A549 (cell line): Measurements from ENCODE around the gene FOLR1. TPM values are rescaled to one million over a fixed set of nuclear protein-coding genes. Genes with fewer than 3 reads are reported as not detected.

ENCODE experiments used
- ATAC-seq, 2 experiments: fragments of 200-7000 bp in 1 of 2; fragments of >200 bp in 1 of 2; cut with Nextera tagmentation in 1 of 2; cut with Tn5 transposase in 1 of 2; 3 replicates each; pipeline versions ENCODE4 v1.8.0 to v1.9.1; 2018 to 2020; ENCODE audit warnings: mild to moderate bottlenecking in 1 of 2, moderate library complexity in 1 of 2
- CTCF ChIA-PET: fragments of 300-600 bp; sonication (Branson Sonifier 250); formaldehyde crosslinking; extraction: SDS; loops from one replicate; lab custom pipeline; 2021; ENCODE audit warnings: antibody characterized with exemption, inconsistent platforms; lab: Yijun Ruan, JAX
- POLR2A ChIA-PET: fragments of 350-600 bp; formaldehyde crosslinking; extraction: SDS; loops from one replicate; lab custom pipeline; 2021; ENCODE audit warnings: antibody characterized with exemption, inconsistent platforms; lab: Yijun Ruan, JAX
- DNase-seq, 2 experiments: peaks; one replicate each; pipeline versions ENCODE4 v3.0.0 to v3.0.0-alpha.2; 2011 to 2016; ENCODE audit warnings: low read depth in 1 of 2, low spot score in 1 of 2
- FAIRE-seq: peaks from 2 replicates; lab custom pipeline; 2011; peaks lifted over from hg19 to GRCh38; lab: Jason Lieb, UNC
- H3K27ac ChIP-seq, 2 experiments: fragments of >200 bp; sonication (Bioruptor Twin); formaldehyde crosslinking; 3 replicates each; pipeline ENCODE4 v1.5.1; 2016 to 2017
- H3K4me1 ChIP-seq: fragments of >200 bp; sonication (Bioruptor Twin); formaldehyde crosslinking; 3 replicates; pipeline ENCODE4 v1.6.1; 2016
- H3K4me2 ChIP-seq: fragments of >200 bp; sonication (Bioruptor Twin); formaldehyde crosslinking; 3 replicates; pipeline ENCODE4 v1.6.1; 2016
- H3K4me3 ChIP-seq: fragments of >200 bp; sonication (Bioruptor Twin); formaldehyde crosslinking; 3 replicates; pipeline ENCODE4 v1.5.1; 2016
- H3K9me3 ChIP-seq: fragments of >200 bp; sonication (Bioruptor Twin); formaldehyde crosslinking; 3 replicates; pipeline ENCODE4 v1.6.1; 2016
- BHLHE40 ChIP-seq: IDR thresholded peaks from 2 replicates; pipeline ENCODE4 v1.6.1; 2012; ENCODE audit warnings: low read depth, low read length, inconsistent platforms
- CEBPB ChIP-seq, 2 experiments: fragments of >200 bp in 1 of 2; sonication (Bioruptor Twin) in 1 of 2; formaldehyde crosslinking in 1 of 2; IDR thresholded peaks; 2 replicates each; pipeline ENCODE4 v1.6.1; 2012 to 2016
- CHD4 ChIP-seq: fragments of 200-600 bp; sonication (generic); IDR thresholded peaks from 2 replicates; pipeline ENCODE4 v1.6.1; 2016; ENCODE audit warnings: antibody characterized with exemption, mild to moderate bottlenecking, borderline replicate concordance
- EHMT2 ChIP-seq: fragments of 200-600 bp; sonication (generic); IDR thresholded peaks from 2 replicates; pipeline ENCODE4 v1.6.1; 2016; ENCODE audit warnings: antibody characterized with exemption, low read depth, mild to moderate bottlenecking, moderate library complexity
- EP300 ChIP-seq, 2 experiments: fragments of >200 bp; sonication (Bioruptor Twin); formaldehyde crosslinking; IDR thresholded peaks; 2 replicates in 1 of 2; 3 replicates in 1 of 2; pipeline ENCODE4 v1.6.1; 2016 to 2017
- FOSL2 ChIP-seq, 2 experiments: fragments of 450-650 bp in 1 of 2; fragments of >200 bp in 1 of 2; sonication (Bioruptor Twin) in 1 of 2; formaldehyde crosslinking; IDR thresholded peaks; 2 replicates each; pipeline versions ENCODE4 v1.5.0 to v1.6.1; 2016 to 2020; ENCODE audit warnings: mild to moderate bottlenecking in 1 of 2, moderate library complexity in 1 of 2
- FOXS1 ChIP-seq: fragments of 250-450 bp; sonication (Bioruptor Pico); IDR thresholded peaks from 2 replicates; pipeline ENCODE4 v1.5.0; 2020; ENCODE audit warnings: mild to moderate bottlenecking, moderate library complexity
- JUN ChIP-seq, 2 experiments: fragments of >200 bp; sonication (Bioruptor Twin); formaldehyde crosslinking; IDR thresholded peaks; 2 replicates in 1 of 2; 3 replicates in 1 of 2; pipeline ENCODE4 v1.6.1; 2016 to 2017
- KDM5A ChIP-seq: fragments of 200-600 bp; sonication (generic); IDR thresholded peaks from 2 replicates; pipeline ENCODE4 v1.6.1; 2016; ENCODE audit warnings: antibody characterized with exemption, mild to moderate bottlenecking
- PBX3 ChIP-seq: IDR thresholded peaks from 2 replicates; pipeline ENCODE4 v1.6.1; 2012
- PHF8 ChIP-seq: fragments of 200-600 bp; sonication (generic); IDR thresholded peaks from 2 replicates; pipeline ENCODE4 v1.6.1; 2016; ENCODE audit warnings: low read depth, mild to moderate bottlenecking, antibody characterized with exemption, moderate library complexity, borderline replicate concordance
- RFX5 ChIP-seq: fragments of 450-650 bp; IDR thresholded peaks from 2 replicates; pipeline ENCODE4 v1.7.1; 2014; ENCODE audit warnings: antibody characterized with exemption, mild to moderate bottlenecking, moderate library complexity
- SREBF2 ChIP-seq: fragments of 450-650 bp; IDR thresholded peaks from 2 replicates; pipeline ENCODE4 v1.6.1; 2014; ENCODE audit warnings: mild to moderate bottlenecking, moderate library complexity
- ZC3H11A ChIP-seq: fragments of 450-650 bp; IDR thresholded peaks from 2 replicates; pipeline ENCODE4 v1.6.1; 2014; ENCODE audit warnings: antibody characterized with exemption, mild to moderate bottlenecking
- WGBS: methylation state at CpG from one replicate; pipeline ENCODE4 v1.1.6; 2017; ENCODE audit errors: missing lambda C conversion rate; 5-methylcytosine and 5-hydroxymethylcytosine counted together
- polyA plus RNA-seq, 4 experiments: library from polyadenylated mRNA; depleted of rRNA in 3 of 4; stranded (reverse); fragments of >200 nt; fragmentation: RNase III in 1 of 4; extraction: RNeasy Plus Mini Kit Qiagen cat#74134 plus additional on column Dnase treatment in 1 of 4; gene quantifications; 2 replicates in 3 of 4; 3 replicates in 1 of 4; pipeline ENCODE4 v1.2.3, GENCODE V29; 2011 to 2017

FOLR1 gene
- polyA plus RNA-seq, 2 of the 4 experiments (the other 2 are of a cell fraction): 0.08 to 0.22 TPM

GRCh38 chr11:72232260-72233055 lies 40.5 kb downstream of the FOLR1 start (continued):
- no peak for TF ChIP-seq FOSL2 (IDR thresholded peaks at IDR 0.05)
- TF ChIP-seq FOSL2 (CRISPR knock-in tag; IDR thresholded peaks at IDR 0.05): no peak
- TF ChIP-seq BHLHE40: no peak
- no peak for TF ChIP-seq ZC3H11A
- TF ChIP-seq, all 56 proteins: peak for 0

GRCh38 chr11:72233056-72233772 lies 41.3 kb downstream of the FOLR1 start:
- Histone ChIP-seq H3K27ac (no peak overlapping the region), H3K4me2 (no peak overlapping the region), H3K4me3 (no peak overlapping the region), H3K4me1 (peaks cover 9% of the 10 kb centered on the region), H3K9me3 (no peaks in the 10 kb centered on the region)
- ATAC-seq (no peak), DNase-seq (no peak), FAIRE-seq (no peak)
- TF ChIP-seq CEBPB (IDR thresholded peaks at IDR 0.05): no peak
- no peak for TF ChIP-seq PBX3
- no peak for TF ChIP-seq BHLHE40
- 94% methylated on average over 10 of the region's 13 CpGs for WGBS
- CTCF ChIA-PET: interaction anchor here (0.6 to 1.2 kb wide), 2 partner anchors 181 to 434 kb away, joined by 3 to 4 read pairs; no protein-coding TSS in a partner anchor
- POLR2A ChIA-PET: no interaction called here

- ChIA-PET POLR2A (no interaction called here), CTCF (interaction anchor here (0.6 to 5.9 kb wide), 5 partner anchors 9 to 209 kb away, joined by 3 to 83 read pairs (median 5); partner anchors contain the start of genes CLPB and INPPL1)
- no peak for DNase-seq
- ATAC-seq: no peak
- 81% methylated on average over 8 of the region's 8 CpGs for WGBS
- Histone ChIP-seq H3K4me2 (no peak overlapping the region), H3K27ac (no peak overlapping the region), H3K9me3 (no peaks in the 10 kb centered on the region), H3K4me1 (peaks cover 12% of the 10 kb centered on the region), H3K4me3 (no peak overlapping the region)
- no peak for FAIRE-seq
- TF ChIP-seq SREBF2: no peak
- TF ChIP-seq JUN (IDR thresholded peaks at IDR 0.05): no peak
- TF ChIP-seq EHMT2: no peak
These were observed 42.0 kb downstream of the FOLR1 start for GRCh38 chr11:72233773-72234513.

- CTCF ChIA-PET: interaction anchor here (0.6 to 5.9 kb wide), 6 partner anchors 9 to 209 kb away, joined by 3 to 83 read pairs (median 4); partner anchors contain the start of genes CLPB and INPPL1
- WGBS: 83% methylated on average over 3 of the region's 3 CpGs
- Histone ChIP-seq H3K4me1 (peaks cover 12% of the 10 kb centered on the region), H3K27ac (no peak overlapping the region), H3K4me2 (no peak overlapping the region), H3K4me3 (no peak overlapping the region), H3K9me3 (no peaks in the 10 kb centered on the region)
- POLR2A ChIA-PET: interaction anchor here (2.0 kb wide), 1 partner anchor 8 kb away, joined by 6 read pairs; no protein-coding TSS in a partner anchor
- DNase-seq (no peak), FAIRE-seq (no peak), ATAC-seq (no peak)
- TF ChIP-seq PHF8 (no peak), CEBPB (IDR thresholded peaks at IDR 0.05) (no peak), EP300 (IDR thresholded peaks at IDR 0.05) (no peak), RFX5 (no peak), KDM5A (no peak), FOXS1 (no peak), CHD4 (no peak)
These were observed 42.5 kb downstream of the FOLR1 start for GRCh38 chr11:72234514-72234830.
